Measurements from ENCODE around the gene CIAO2B.
"Not testable (repeated sequence)": the region's sequence is repeated elsewhere in the genome, so short reads cannot be mapped to it uniquely, and the experiment has no call there.

- TF ChIP-seq CTCF (optimal IDR thresholded peaks at IDR 0.05 in 1 of 3, IDR thresholded peaks at IDR 0.05 in 1 of 3, conservative IDR thresholded peaks at IDR 0.05 in 1 of 3; ENCODE audit: extremely low read depth in 1 of 3, insufficient read depth in 2 of 3, low read length in 3 of 3); EZH2 (IDR thresholded peaks at IDR 0.05; ENCODE audit: low read length): not testable (repeated sequence)
Observed at GRCh38 chr16:66974932-66975246, 40.7 kb upstream of the CIAO2B start.

Measured in keratinocyte (primary cell).